Kidney (tissue), 14 donors: ENCODE data around the gene TSPAN15. TPM values are rescaled to one million over a fixed set of nuclear protein-coding genes. Genes with fewer than 3 reads are reported as not detected.

Experiments
- DNase-seq, 5 donors: peaks; one replicate each; pipeline ENCODE4 v3.0.0-alpha.2; 2013 to 2020
- FAIRE-seq: peaks from 2 replicates; lab custom pipeline; 2012; peaks lifted over from hg19 to GRCh38; lab: Jason Lieb, UNC
- H3K27ac ChIP-seq, 2 donors: one replicate each; pipeline ENCODE4 v1.7.0; 2013; ENCODE audit warnings: low read depth in 2 of 2, low read length in 2 of 2, inconsistent platforms in 1 of 2
- H3K27me3 ChIP-seq: one replicate; pipeline ENCODE4 v1.7.1; 2013; ENCODE audit warnings: low read length, inconsistent platforms; ENCODE audit not compliant: control insufficient read depth, insufficient read depth
- H3K36me3 ChIP-seq, 3 donors: one replicate each; pipeline versions ENCODE4 v1.7.0 to v1.7.1; 2013; ENCODE audit warnings: low read length in 3 of 3, control low read depth in 1 of 3, inconsistent platforms in 1 of 3; ENCODE audit not compliant: insufficient read depth in 3 of 3, control insufficient read depth in 2 of 3
- H3K4me1 ChIP-seq, 3 donors: one replicate each; pipeline versions ENCODE4 v1.7.0 to v1.7.1; 2013; ENCODE audit warnings: low read length in 3 of 3, inconsistent platforms in 1 of 3, low read depth in 1 of 3; ENCODE audit not compliant: control insufficient read depth in 2 of 3, insufficient read depth in 2 of 3
- H3K4me3 ChIP-seq, 3 donors: one replicate each; pipeline versions ENCODE4 v1.7.0 to v1.8.1; 2013; ENCODE audit warnings: low read length in 3 of 3, control low read depth in 1 of 3, inconsistent platforms in 1 of 3
- H3K9ac ChIP-seq, 3 donors: one replicate each; pipeline versions ENCODE4 v1.7.0 to v1.7.1; 2013; ENCODE audit warnings: low read length in 3 of 3, control low read depth in 1 of 3, inconsistent platforms in 1 of 3
- H3K9me3 ChIP-seq, 3 donors: one replicate each; pipeline versions ENCODE4 v1.7.0 to v1.7.1; 2013; ENCODE audit warnings: low read length in 3 of 3, control low read depth in 1 of 3, inconsistent platforms in 1 of 3; ENCODE audit not compliant: control insufficient read depth in 2 of 3, insufficient read depth in 1 of 3
- intact Hi-C: fragments of 100-400 bp; cut with DNase I; formaldehyde crosslinking; loops from one replicate; pipeline ENCODE4 v1.11.1; 2022
- polyA plus RNA-seq: library from polyadenylated mRNA; stranded (reverse); fragments of 350-450 nt; fragmentation: Illumina TruSeq; extraction: RNeasy Lipid Tissue Mini Kit (QIAGEN cat#74804); gene quantifications from one replicate; pipeline ENCODE4 v1.2.3, GENCODE V29; 2014; ENCODE audit warnings: low read depth, low replicate concordance; ENCODE audit not compliant: insufficient read depth
- total RNA-seq: library from RNA; stranded (reverse); fragmentation: NEBNext Ultra II Directional; extraction: Animal tissue kit (Norgen Biotek cat#: 25700); gene quantifications from one replicate; pipeline ENCODE4 v1.2.1, GENCODE V29; 2021
- TF ChIP-seq, protein P1 (sequence below): IDR thresholded peaks from 3 replicates; pipeline ENCODE4 v1.5.1; 2012; ENCODE audit warnings: mild to moderate bottlenecking, moderate library complexity, borderline replicate concordance; ENCODE audit not compliant: insufficient read depth; ENCODE audit errors: extremely low read depth
- donor health status: control.
- donor health status: control.
- donor health status: control.
- donor health status: control.
- donor health status: control.
- donor health status: DM: yes; HTN: yes; CAD: no.
- donor health status: Normal renal cell carcinoma (clear cell type).

Gene TSPAN15
- total and polyA plus RNA-seq, 2 donors from 2014 or later, result 28.2 to 65.4 TPM

DNA sequence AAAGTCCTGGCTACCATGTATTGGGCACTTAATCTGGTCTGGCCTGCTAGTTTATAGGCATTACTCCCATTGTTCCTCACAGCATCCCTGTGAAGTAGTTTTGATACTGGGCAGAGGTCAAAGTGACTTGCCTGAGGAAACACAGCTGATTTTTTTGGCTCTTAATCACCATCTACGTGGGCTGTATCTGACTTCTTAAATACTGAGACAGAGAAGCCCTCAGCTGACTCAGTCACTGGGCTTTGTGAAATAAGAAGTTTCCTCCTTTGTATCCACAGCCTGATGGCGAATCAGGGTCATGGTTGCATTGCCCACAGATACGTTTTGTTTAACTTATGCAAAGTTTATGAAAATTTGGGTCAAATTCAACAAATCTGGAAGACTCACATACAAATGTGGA lies 47.7 kb upstream of the TSPAN15 start:
- H3K36me3 ChIP-seq, result peaks cover 0 to 11% (median 6%) of the 10 kb centered on the region in 3 donors
- no peaks in the 10 kb centered on the region for H3K9me3 ChIP-seq
- H3K4me1 ChIP-seq, result peaks cover 0 to 11% (median 0%) of the 10 kb centered on the region in 3 donors
- H3K27ac ChIP-seq, result no peak overlapping the region
- TF ChIP-seq, protein P1, sequence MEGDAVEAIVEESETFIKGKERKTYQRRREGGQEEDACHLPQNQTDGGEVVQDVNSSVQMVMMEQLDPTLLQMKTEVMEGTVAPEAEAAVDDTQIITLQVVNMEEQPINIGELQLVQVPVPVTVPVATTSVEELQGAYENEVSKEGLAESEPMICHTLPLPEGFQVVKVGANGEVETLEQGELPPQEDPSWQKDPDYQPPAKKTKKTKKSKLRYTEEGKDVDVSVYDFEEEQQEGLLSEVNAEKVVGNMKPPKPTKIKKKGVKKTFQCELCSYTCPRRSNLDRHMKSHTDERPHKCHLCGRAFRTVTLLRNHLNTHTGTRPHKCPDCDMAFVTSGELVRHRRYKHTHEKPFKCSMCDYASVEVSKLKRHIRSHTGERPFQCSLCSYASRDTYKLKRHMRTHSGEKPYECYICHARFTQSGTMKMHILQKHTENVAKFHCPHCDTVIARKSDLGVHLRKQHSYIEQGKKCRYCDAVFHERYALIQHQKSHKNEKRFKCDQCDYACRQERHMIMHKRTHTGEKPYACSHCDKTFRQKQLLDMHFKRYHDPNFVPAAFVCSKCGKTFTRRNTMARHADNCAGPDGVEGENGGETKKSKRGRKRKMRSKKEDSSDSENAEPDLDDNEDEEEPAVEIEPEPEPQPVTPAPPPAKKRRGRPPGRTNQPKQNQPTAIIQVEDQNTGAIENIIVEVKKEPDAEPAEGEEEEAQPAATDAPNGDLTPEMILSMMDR, result no peak
- H3K9ac ChIP-seq, result no peak overlapping the region
- intact Hi-C loops, result no loop called here
- DNase-seq (peak in 1 of 5 donors; percentile 54), FAIRE-seq (no peak)
- H3K4me3 ChIP-seq, result no peak overlapping the region
- H3K27me3 ChIP-seq, result no peaks in the 10 kb centered on the region

DNA sequence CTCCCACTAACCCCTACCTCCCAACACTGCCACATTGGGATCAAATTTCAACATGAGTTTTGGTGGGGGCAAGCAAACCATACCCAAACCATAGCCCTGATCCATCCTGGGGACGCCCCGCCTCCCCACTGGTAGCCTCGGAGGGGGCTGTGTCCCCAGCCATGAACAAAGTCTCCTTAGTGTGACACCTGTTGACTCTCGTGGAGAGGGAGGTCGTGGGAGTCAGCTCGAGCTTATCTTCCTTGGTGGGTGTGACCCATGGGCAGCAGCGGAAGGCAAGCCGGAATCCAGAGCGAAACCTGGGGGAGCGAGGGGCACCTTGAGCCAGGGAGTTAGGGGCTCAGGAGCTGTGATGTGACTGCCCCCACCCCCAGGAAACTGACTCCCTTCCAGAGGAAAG lies 46.5 kb upstream of the TSPAN15 start:
- Histone ChIP-seq H3K4me3 (no peak overlapping the region), H3K36me3 (peaks cover 0 to 9% (median 0%) of the 10 kb centered on the region in 3 donors), H3K4me1 (peaks cover 0 to 11% (median 0%) of the 10 kb centered on the region in 3 donors), H3K9me3 (no peaks in the 10 kb centered on the region), H3K27ac (no peak overlapping the region), H3K9ac (no peak overlapping the region), H3K27me3 (no peaks in the 10 kb centered on the region)
- intact Hi-C loops, result no loop called here
- no peak for DNase-seq
- FAIRE-seq, result no peak
- TF ChIP-seq, protein P1, result no peak

DNA sequence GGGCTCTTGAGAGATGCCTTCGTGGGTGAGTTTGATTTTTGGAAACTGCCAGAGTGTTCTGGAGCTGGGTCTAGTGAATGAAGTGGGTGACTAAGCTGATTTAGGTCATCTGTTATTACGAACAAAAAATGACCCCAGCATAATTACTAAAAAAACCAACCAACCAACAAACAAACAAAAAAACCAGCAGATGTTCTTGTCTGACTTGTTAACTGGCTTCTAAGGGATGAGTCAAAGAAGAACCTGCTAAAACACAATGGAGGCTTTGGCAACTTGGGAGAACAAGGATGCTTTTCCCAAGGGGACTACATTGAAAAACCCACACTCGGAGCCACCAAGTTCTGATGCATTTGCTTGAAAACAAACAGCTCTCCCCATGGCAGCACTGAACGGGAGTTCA lies 46.0 kb upstream of the TSPAN15 start:
- Histone ChIP-seq H3K4me1 (peaks cover 0 to 11% (median 0%) of the 10 kb centered on the region in 3 donors), H3K27ac (no peak overlapping the region), H3K9ac (no peak overlapping the region), H3K36me3 (peaks cover 0 to 9% (median 0%) of the 10 kb centered on the region in 3 donors), H3K9me3 (no peaks in the 10 kb centered on the region), H3K27me3 (no peaks in the 10 kb centered on the region), H3K4me3 (no peak overlapping the region)
- DNase-seq (no peak), FAIRE-seq (no peak)
- intact Hi-C loops, result no loop called here
- TF ChIP-seq, protein P1, result no peak
